ENCODE results near the gene EXOC6B. TPM values are rescaled to one million over a fixed set of nuclear protein-coding genes. Genes with fewer than 3 reads are reported as not detected.

The EXOC6B gene
- total and polyA plus RNA-seq, 2 of the 8 experiments (the other 6 are each of a cell fraction or from before 2014, with no cell fraction given) = 13.5 to 33.0 TPM

- CTCF ChIA-PET (ENCODE audit: partially characterized antibody) = no interaction called here
Observed at GRCh38 chr2:72142570-72143440, 683.0 kb downstream of the EXOC6B start.

More at GRCh38 chr2:72142570-72143440, 683.0 kb downstream of the EXOC6B start:
- Histone ChIP-seq H3K23ac (ENCODE audit: insufficient read length) (no peak overlapping the region), H3K56ac (replicated peaks; ENCODE audit: insufficient read length, low read depth, low read length) (no peak overlapping the region), H3K9me3 (ENCODE audit: insufficient read depth in 2 of 2, low read depth in 1 of 2, low read length in 1 of 2) (no peaks in the 10 kb centered on the region; a peak in 1 of 4 replicates), H4K91ac (replicated peaks; ENCODE audit: insufficient read length, low read length) (no peak overlapping the region), H3K4me3 (ENCODE audit: extremely low read depth in 1 of 4, insufficient read depth in 2 of 4, low read depth in 3 of 4, low read length in 4 of 4) (peak overlapping the region in 3 of 4 experiments; percentile 0 to 68 (median 15); a peak in 3 of 8 replicates), H4K20me1 (replicated peaks in 1 of 2; ENCODE audit: control insufficient read depth in 1 of 2, insufficient read depth in 2 of 2, low read length in 2 of 2) (peaks cover 4 to 7% of the 10 kb centered on the region in 2 experiments), H2AFZ (ENCODE audit: low read length) (no peak overlapping the region; the same call in 1 of the 2 replicates), H2BK15ac (ENCODE audit: low read length) (no peak overlapping the region; the same call in 1 of the 2 replicates), H3K4me2 (ENCODE audit: insufficient read depth in 1 of 2, low read depth in 2 of 2, low read length in 2 of 2) (peak overlapping the region; percentile 62 to 95), H3K27me3 (replicated peaks in 1 of 4; ENCODE audit: control insufficient read depth in 3 of 4, extremely low read depth in 1 of 4, insufficient read depth in 3 of 4, low read length in 3 of 4) (peaks cover 50 to 82% (median 74%) of the 10 kb centered on the region in 4 experiments), H2BK120ac (replicated peaks; ENCODE audit: low read depth, low read length) (no peak overlapping the region), H3K36me3 (ENCODE audit: control insufficient read depth in 2 of 4, insufficient read depth in 4 of 4, low read length in 3 of 4) (no peaks in the 10 kb centered on the region), H2BK5ac (ENCODE audit: low read depth, low read length) (no peak overlapping the region), H4K8ac (ENCODE audit: extremely low read depth, insufficient read depth, low read length) (no peak overlapping the region), H3K23me2 (ENCODE audit: low read depth, low read length) (peaks cover 18% of the 10 kb centered on the region; the same call in 1 of the 2 replicates), H3K9ac (replicated peaks in 1 of 4; ENCODE audit: extremely low read depth in 1 of 4, low read depth in 3 of 4, low read length in 3 of 4) (no peak overlapping the region), H3K4ac (replicated peaks; ENCODE audit: insufficient read length, low read depth, low read length) (no peak overlapping the region), H3K79me2 (ENCODE audit: control insufficient read depth in 1 of 2, insufficient read depth in 2 of 2, low read length in 2 of 2) (no peaks in the 10 kb centered on the region), H3K14ac (ENCODE audit: insufficient read length) (no peak overlapping the region), H4K5ac (ENCODE audit: insufficient read length, low read depth, low read length) (no peak overlapping the region), H2BK20ac (ENCODE audit: low read length) (no peak overlapping the region), H2BK12ac (ENCODE audit: low read depth, low read length) (0 out of 2 replicates have a peak overlapping the region, but pooled peaks have one; percentile 75), H3K27ac (ENCODE audit: low read depth, low read length) (no peak overlapping the region), H3K79me1 (ENCODE audit: low read depth, low read length) (no peaks in the 10 kb centered on the region), H3K18ac (ENCODE audit: extremely low read depth, low read length) (no peak overlapping the region; the same call in 1 of the 2 replicates), H2AK5ac (ENCODE audit: low read depth, low read length) (no peak overlapping the region), H3K4me1 (replicated peaks in 1 of 4; ENCODE audit: control insufficient read depth in 3 of 4, insufficient read depth in 4 of 4, low read length in 3 of 4) (peaks cover 7 to 39% (median 25%) of the 10 kb centered on the region in 4 experiments)
- TF ChIP-seq, protein P1, sequence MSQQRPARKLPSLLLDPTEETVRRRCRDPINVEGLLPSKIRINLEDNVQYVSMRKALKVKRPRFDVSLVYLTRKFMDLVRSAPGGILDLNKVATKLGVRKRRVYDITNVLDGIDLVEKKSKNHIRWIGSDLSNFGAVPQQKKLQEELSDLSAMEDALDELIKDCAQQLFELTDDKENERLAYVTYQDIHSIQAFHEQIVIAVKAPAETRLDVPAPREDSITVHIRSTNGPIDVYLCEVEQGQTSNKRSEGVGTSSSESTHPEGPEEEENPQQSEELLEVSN (IDR thresholded peaks at IDR 0.05) = peak; percentile 92
- peak; percentile 13; the same call in 1 of the 2 replicates for TF ChIP-seq SUZ12 (IDR thresholded peaks at IDR 0.05; ENCODE audit: low read length)
- TF ChIP-seq USF2 (IDR thresholded peaks at IDR 0.05; ENCODE audit: low read length) = 0 out of 2 replicates have a peak, but pooled peaks have one; percentile 19
- no peak for TF ChIP-seq POU5F1 (IDR thresholded peaks at IDR 0.05; ENCODE audit: low read depth, low read length)
- TF ChIP-seq KDM5A (IDR thresholded peaks at IDR 0.05; ENCODE audit: low read length) = no peak
- TF ChIP-seq KDM4A (IDR thresholded peaks at IDR 0.05; ENCODE audit: low read depth, low read length, severe bottlenecking) = peak; percentile 63
- TF ChIP-seq, protein P2, sequence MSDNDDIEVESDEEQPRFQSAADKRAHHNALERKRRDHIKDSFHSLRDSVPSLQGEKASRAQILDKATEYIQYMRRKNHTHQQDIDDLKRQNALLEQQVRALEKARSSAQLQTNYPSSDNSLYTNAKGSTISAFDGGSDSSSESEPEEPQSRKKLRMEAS (IDR thresholded peaks at IDR 0.05) = peak; percentile 94
- peak; percentile 44 for TF ChIP-seq EZH2 (IDR thresholded peaks at IDR 0.05; ENCODE audit: low read depth, low read length, severe bottlenecking)
- FAIRE-seq (no peak), DNase-seq (ENCODE audit: low read depth in 1 of 2, low spot score in 2 of 2) (no peak)
- WGBS, 2 experiments (ENCODE audit: extremely low coverage in 1 of 2, insufficient coverage in 1 of 2, insufficient read length in 1 of 2, insufficient replicate concordance in 2 of 2, low coverage in 1 of 2, low lambda C conversion rate in 2 of 2, missing lambda C conversion rate in 1 of 2) = 5% methylated on average over 35 of the region's 50 CpGs; no CpG with 5 or more reads in 1 of the 2 experiments
- POLR2A ChIA-PET (ENCODE audit: partially characterized antibody) = no interaction called here
